K562 (cell line): Measurements from ENCODE around the gene RSPO1. TPM values are rescaled to one million over a fixed set of nuclear protein-coding genes. Genes with fewer than 3 reads are reported as not detected.

Experiments used
- ATAC-seq: fragments of 200-7000 bp; cut with Tn5 transposase; 3 replicates; pipeline ENCODE4 v1.9.1; 2020; ENCODE audit warnings: moderate library complexity
- BruUV-seq: library from RNA; stranded (reverse); fragments of 400-500 nt; replicated peaks from 2 replicates; lab custom pipeline; 2021; lab: Mats Ljungman, UMichigan
- CTCF ChIA-PET: fragments of 300-600 bp; formaldehyde crosslinking; extraction: SDS; loops from one replicate; lab custom pipeline; 2021; ENCODE audit warnings: low intra/inter-chr PET ratio; lab: Yijun Ruan, JAX
- POLR2A ChIA-PET: fragments of 300-600, 350-650 bp; sonication (Branson Sonifier 250); formaldehyde crosslinking; extraction: SDS; loops from one replicate; lab custom pipeline; 2021; ENCODE audit warnings: antibody characterized with exemption, inconsistent platforms; lab: Yijun Ruan, JAX
- DNase-seq, 4 experiments: peaks; one replicate each; pipeline versions ENCODE4 v3.0.0 to v3.0.0-alpha.2; 2011 to 2018; ENCODE audit warnings: low spot score in 3 of 4, mixed read lengths in 3 of 4; ENCODE audit errors: extremely low read depth in 1 of 4
- FAIRE-seq: peaks from 2 replicates; lab custom pipeline; 2011; peaks lifted over from hg19 to GRCh38; lab: Jason Lieb, UNC
- H2AFZ ChIP-seq: 2 replicates; pipeline ENCODE4 v1.6.0; 2011; ENCODE audit warnings: low read depth, low read length, control low read depth, inconsistent platforms
- H3K27ac ChIP-seq: fragments of 200-600 bp; 3 replicates; pipeline ENCODE4 v1.8.0; 2011; ENCODE audit warnings: low read depth, mild to moderate bottlenecking, control low read depth, inconsistent platforms, low read length, moderate library complexity, mixed read lengths; ENCODE audit errors: extremely low read depth
- H3K27me3 ChIP-seq, 2 experiments: fragments of 300-600 bp in 1 of 2; 2 replicates in 1 of 2; 3 replicates in 1 of 2; pipeline versions ENCODE4 v1.6.0 to v1.8.0; 2011; ENCODE audit warnings: inconsistent platforms in 2 of 2, low read length in 2 of 2, mild to moderate bottlenecking in 1 of 2, mixed read lengths in 1 of 2, moderate library complexity in 1 of 2; ENCODE audit not compliant: control insufficient read depth in 2 of 2, insufficient read depth in 2 of 2
- H3K36me3 ChIP-seq: fragments of 300-600 bp; 3 replicates; pipeline ENCODE4 v1.8.0; 2011; ENCODE audit warnings: mild to moderate bottlenecking, low read length, inconsistent platforms; ENCODE audit not compliant: control insufficient read depth, insufficient read depth
- H3K4me1 ChIP-seq, 2 experiments: fragments of 200-600 bp in 1 of 2; replicated peaks in 1 of 2; 2 replicates in 1 of 2; 3 replicates in 1 of 2; pipeline versions ENCODE4 v1.5.1 to v1.8.0; 2011; ENCODE audit warnings: inconsistent platforms in 2 of 2, low read length in 2 of 2, mild to moderate bottlenecking in 1 of 2, mixed read lengths in 1 of 2, moderate library complexity in 1 of 2; ENCODE audit not compliant: control insufficient read depth in 2 of 2, insufficient read depth in 2 of 2
- H3K4me2 ChIP-seq: 2 replicates; pipeline ENCODE4 v1.6.1; 2011; ENCODE audit warnings: low read length, control low read depth, inconsistent platforms, mixed read lengths; ENCODE audit not compliant: insufficient read depth
- H3K4me3 ChIP-seq: fragments of 200-600 bp; sonication (generic), shearing (Covaris generic); 2 replicates; pipeline ENCODE4 v1.5.1; 2016; ENCODE audit warnings: control low read depth, inconsistent platforms
- H3K79me2 ChIP-seq: fragments of 200-600 bp; 3 replicates; pipeline ENCODE4 v1.8.0; 2011; ENCODE audit warnings: low read length, inconsistent platforms; ENCODE audit not compliant: control insufficient read depth, insufficient read depth
- H3K9ac ChIP-seq, 2 experiments: 2 replicates each; pipeline versions ENCODE4 v1.6.0 to v1.6.1; 2011; ENCODE audit warnings: low read depth in 2 of 2, low read length in 2 of 2, control low read depth in 1 of 2, inconsistent platforms in 1 of 2, mild to moderate bottlenecking in 1 of 2, mixed read lengths in 1 of 2; ENCODE audit not compliant: insufficient read depth in 1 of 2
- H3K9me1 ChIP-seq: one replicate; pipeline ENCODE4 v1.6.0; 2011; ENCODE audit warnings: inconsistent platforms, mild to moderate bottlenecking, low read length, moderate library complexity; ENCODE audit not compliant: control insufficient read depth, insufficient read depth
- H3K9me3 ChIP-seq: replicated peaks from 2 replicates; pipeline ENCODE4 v1.5.1; 2011; ENCODE audit warnings: low read depth, low read length, inconsistent platforms; ENCODE audit not compliant: control insufficient read depth, insufficient read depth
- H4K20me1 ChIP-seq: replicated peaks from 2 replicates; pipeline ENCODE4 v1.6.1; 2011; ENCODE audit warnings: low read length, inconsistent platforms, mixed read lengths; ENCODE audit not compliant: control insufficient read depth, insufficient read depth
- ARID1B ChIP-seq: fragments of 450-650 bp; IDR thresholded peaks from 2 replicates; pipeline ENCODE4 v1.6.1; 2016; ENCODE audit warnings: antibody characterized with exemption, mild to moderate bottlenecking, inconsistent platforms
- ARID3A ChIP-seq: IDR thresholded peaks from 2 replicates; pipeline ENCODE4 v1.6.1; 2012; ENCODE audit warnings: low read depth, low read length, improper control_type of control experiment, borderline replicate concordance
- CC2D1A ChIP-seq: fragments of 450-650 bp; IDR thresholded peaks from 2 replicates; pipeline ENCODE4 v1.6.1; 2017; ENCODE audit warnings: mild to moderate bottlenecking
- CHAMP1 ChIP-seq: fragments of 450-650 bp; IDR thresholded peaks from 2 replicates; pipeline ENCODE4 v1.6.1; 2016; ENCODE audit warnings: mild to moderate bottlenecking
- CTBP1 ChIP-seq: fragments of 450-650 bp; IDR thresholded peaks from 2 replicates; pipeline ENCODE4 v1.6.1; 2016; ENCODE audit warnings: borderline replicate concordance
- DPF2 ChIP-seq: fragments of 450-650 bp; IDR thresholded peaks from 2 replicates; pipeline ENCODE4 v1.6.1; 2016
- EHMT2 ChIP-seq: fragments of 450-650 bp; IDR thresholded peaks from 2 replicates; pipeline ENCODE4 v1.6.1; 2018; ENCODE audit warnings: antibody characterized with exemption
- FOXA3 ChIP-seq, 2 experiments: fragments of 450-650 bp in 1 of 2; sonication (generic) in 1 of 2; formaldehyde crosslinking; IDR thresholded peaks in 1 of 2; conservative IDR thresholded peaks in 1 of 2; 2 replicates each; pipeline versions ENCODE4 v1.4.0 to v1.8.0; 2020 to 2022; ENCODE audit warnings: mild to moderate bottlenecking in 2 of 2, missing genetic modification reagents in 1 of 2
- FOXK2 ChIP-seq, 2 experiments: fragments of 450-650 bp; IDR thresholded peaks in 1 of 2; conservative IDR thresholded peaks in 1 of 2; 2 replicates each; pipeline ENCODE4 v1.6.1; 2016; ENCODE audit warnings: low read depth in 2 of 2, mild to moderate bottlenecking in 1 of 2
- HDAC1 ChIP-seq, 2 experiments: fragments of 450-650 bp; IDR thresholded peaks; 2 replicates each; pipeline ENCODE4 v1.6.1; 2016 to 2017; ENCODE audit warnings: inconsistent platforms in 1 of 2, mild to moderate bottlenecking in 1 of 2, moderate library complexity in 1 of 2
- HDAC3 ChIP-seq: fragments of 450-650 bp; IDR thresholded peaks from 2 replicates; pipeline ENCODE4 v1.6.1; 2018; ENCODE audit warnings: borderline replicate concordance, mild to moderate bottlenecking, moderate library complexity; ENCODE audit not compliant: partially characterized antibody
- KAT7 ChIP-seq: sonication (generic); formaldehyde crosslinking; IDR thresholded peaks from 2 replicates; pipeline ENCODE4 v1.8.0; 2022; ENCODE audit warnings: missing genetic modification reagents, mild to moderate bottlenecking, borderline replicate concordance
- NFIC ChIP-seq: fragments of 450-650 bp; IDR thresholded peaks from 2 replicates; pipeline ENCODE4 v1.6.1; 2017; ENCODE audit warnings: mild to moderate bottlenecking, inconsistent platforms
- PML ChIP-seq: IDR thresholded peaks from 2 replicates; pipeline ENCODE4 v1.6.1; 2012; ENCODE audit warnings: low read length, inconsistent platforms
- RCOR1 ChIP-seq, 2 experiments: IDR thresholded peaks; 2 replicates each; pipeline ENCODE4 v1.6.1; 2012; ENCODE audit warnings: low read depth in 2 of 2, low read length in 2 of 2, borderline replicate concordance in 1 of 2, improper control_type of control experiment in 1 of 2
- SOX6 ChIP-seq: fragments of 450-650 bp; IDR thresholded peaks from 2 replicates; pipeline ENCODE4 v1.6.1; 2014; ENCODE audit warnings: mild to moderate bottlenecking
- STAT5A ChIP-seq: IDR thresholded peaks from 2 replicates; pipeline ENCODE4 v1.6.1; 2012; ENCODE audit warnings: low read length, inconsistent platforms, borderline replicate concordance
- WGBS: fragments of 100-300 bp; shearing (Covaris generic); methylation state at CpG from one replicate; pipeline ENCODE4 v1.1.6; 2016; ENCODE audit warnings: low coverage, mixed read lengths; ENCODE audit not compliant: insufficient coverage; ENCODE audit errors: missing lambda C conversion rate; 5-methylcytosine and 5-hydroxymethylcytosine counted together
- in situ Hi-C: fragments of 300-500 bp; cut with MboI; formaldehyde crosslinking; loops from 4 replicates; pipeline ENCODE4 v1.15.0; 2018; ENCODE audit warnings: inconsistent platforms, mixed read lengths
- intact Hi-C: fragments of 100-400 bp; cut with micrococcal nuclease; formaldehyde crosslinking; loops from 2 replicates; pipeline ENCODE4 v1.14.2; 2022
- polyA plus RNA-seq, 8 experiments: library from polyadenylated mRNA; depleted of rRNA in 4 of 8; stranded (reverse) in 5 of 8; unstranded in 3 of 8; fragments of >200 nt; fragmentation: Nextera tagmentation in 2 of 8; fragmentation: Illumina TruSeq in 1 of 8; extraction: Ambion mirVana in 2 of 8; extraction: Trizol in 1 of 8; gene quantifications; 2 replicates each; pipeline versions ENCODE4 v1.2.1 to v1.2.3, GENCODE V29; 2011 to 2014; ENCODE audit warnings: inconsistent platforms in 1 of 8, missing spikeins in 1 of 8
- total RNA-seq, 7 experiments: library from RNA; depleted of rRNA in 6 of 7; stranded (reverse); fragments of >200 nt in 6 of 7; fragmentation: Illumina TruSeq in 2 of 7; extraction: Trizol in 2 of 7; gene quantifications; 2 replicates each; pipeline versions ENCODE4 v1.2.1 to v1.2.3, GENCODE V29; 2011 to 2021; ENCODE audit warnings: low replicate concordance in 1 of 7
- TF ChIP-seq, protein P1 (sequence below): fragments of 200-800 bp; sonication (Bioruptor generic); IDR thresholded peaks from 2 replicates; pipeline ENCODE4 v1.6.1; 2017; ENCODE audit warnings: missing genetic modification characterization, missing compliant biosample characterization

RSPO1 gene
- total and polyA plus RNA-seq, 9 of the 15 experiments (the other 6 are each of a cell fraction or from before 2014, with no cell fraction given): not detected

DNA sequence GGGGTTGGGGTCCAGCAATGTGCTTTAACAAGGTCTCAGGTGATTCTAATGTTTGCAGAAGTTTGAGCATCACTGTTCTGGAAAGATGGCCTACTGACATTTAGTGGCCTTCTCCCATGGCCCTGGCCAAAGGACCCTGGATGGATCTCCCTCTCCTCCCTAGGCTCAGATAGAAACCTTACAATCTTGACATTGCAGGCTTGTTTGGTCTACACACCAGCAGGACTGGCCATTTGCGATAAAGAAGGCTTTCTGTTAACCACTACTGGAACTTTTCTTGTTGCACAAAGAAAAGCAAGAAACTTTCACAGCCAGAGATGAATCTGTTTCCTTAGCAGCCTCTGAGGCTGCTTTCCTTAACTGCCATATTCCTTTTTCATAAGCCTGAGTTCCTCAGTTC lies 71.7 kb downstream of the RSPO1 start:
- intact Hi-C loops (loop anchor here (5.0 kb wide), 1 partner anchor 119 kb away; no protein-coding TSS in a partner anchor), in situ Hi-C loops (no loop called here)
- Histone ChIP-seq H3K79me2 (no peaks in the 10 kb centered on the region), H3K9me1 (peaks cover 7% of the 10 kb centered on the region), H4K20me1 (0 out of 2 replicates have a peak, but pooled peaks cover 4% of the 10 kb centered on the region), H3K9me3 (no peaks in the 10 kb centered on the region), H3K36me3 (peaks cover 52% of the 10 kb centered on the region), H2AFZ (no peak overlapping the region), H3K4me3 (no peak overlapping the region), H3K9ac (no peak overlapping the region), H3K4me1 (peaks cover 49 to 50% of the 10 kb centered on the region in 2 experiments), H3K4me2 (no peak overlapping the region), H3K27me3 (no peaks in the 10 kb centered on the region), H3K27ac (peak overlapping the region; percentile 34; the same call in 2 of the 3 replicates)
- ChIA-PET CTCF (no interaction called here), POLR2A (interaction anchor here (0.6 to 1.5 kb wide), 6 partner anchors 9 to 435 kb away, joined by 3 to 7 read pairs (median 3); partner anchors contain the start of gene SNIP1)
- peak; percentile 79 for ATAC-seq
- 11% methylated on average over 1 of the region's 1 CpG for WGBS
- peak; percentile 63 to 85 (median 78) for DNase-seq
- peak; percentile 72 for FAIRE-seq
- BruUV-seq: no TSS peak
- 0 out of 2 replicates have a peak, but pooled peaks have one; percentile 25 for TF ChIP-seq EHMT2
- peak; percentile 72 for TF ChIP-seq HDAC3
- peak; percentile 35; the same call in 1 of the 2 replicates for TF ChIP-seq CC2D1A
- TF ChIP-seq DPF2: peak; percentile 93
- peak in 1 of 2 experiments; percentile 47; a peak in 1 of 4 replicates for TF ChIP-seq RCOR1 (IDR thresholded peaks at IDR 0.05; ENCODE audit: borderline replicate concordance in 1 of 2, low read depth in 2 of 2, low read length in 2 of 2)
- TF ChIP-seq ARID1B: peak; percentile 95
- peak; percentile 83 for TF ChIP-seq SOX6
- TF ChIP-seq CHAMP1: peak; percentile 67; the same call in 1 of the 2 replicates
- TF ChIP-seq FOXA3 (CRISPR knock-in tag; conservative IDR thresholded peaks at IDR 0.05 in 1 of 2, IDR thresholded peaks at IDR 0.05 in 1 of 2): peak in 1 of 2 experiments; percentile 29; a peak in 1 of 4 replicates
- no peak for TF ChIP-seq ARID3A
- TF ChIP-seq CTBP1: peak; percentile 65; the same call in 1 of the 2 replicates
- TF ChIP-seq NFIC: peak; percentile 64
- TF ChIP-seq PML: peak; percentile 84
- 0 out of 4 replicates have a peak, but pooled peaks of 1 of the 2 experiments have one; percentile 35 for TF ChIP-seq FOXK2 (conservative IDR thresholded peaks at IDR 0.05 in 1 of 2, IDR thresholded peaks at IDR 0.05 in 1 of 2; ENCODE audit: low read depth in 2 of 2)
- TF ChIP-seq, protein P1, sequence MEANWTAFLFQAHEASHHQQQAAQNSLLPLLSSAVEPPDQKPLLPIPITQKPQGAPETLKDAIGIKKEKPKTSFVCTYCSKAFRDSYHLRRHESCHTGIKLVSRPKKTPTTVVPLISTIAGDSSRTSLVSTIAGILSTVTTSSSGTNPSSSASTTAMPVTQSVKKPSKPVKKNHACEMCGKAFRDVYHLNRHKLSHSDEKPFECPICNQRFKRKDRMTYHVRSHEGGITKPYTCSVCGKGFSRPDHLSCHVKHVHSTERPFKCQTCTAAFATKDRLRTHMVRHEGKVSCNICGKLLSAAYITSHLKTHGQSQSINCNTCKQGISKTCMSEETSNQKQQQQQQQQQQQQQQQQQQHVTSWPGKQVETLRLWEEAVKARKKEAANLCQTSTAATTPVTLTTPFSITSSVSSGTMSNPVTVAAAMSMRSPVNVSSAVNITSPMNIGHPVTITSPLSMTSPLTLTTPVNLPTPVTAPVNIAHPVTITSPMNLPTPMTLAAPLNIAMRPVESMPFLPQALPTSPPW (CRISPR knock-in tag): no peak
- TF ChIP-seq HDAC1 (IDR thresholded peaks at IDR 0.05): peak in 1 of 2 experiments; percentile 29; a peak in 1 of 4 replicates
- TF ChIP-seq STAT5A: peak; percentile 80
- no peak for TF ChIP-seq KAT7 (CRISPR knock-in tag)
